ENCODE data around the gene TOMT. TPM values are rescaled to one million over a fixed set of nuclear protein-coding genes. Genes with fewer than 3 reads are reported as not detected.

Gene TOMT
- total RNA-seq, 1 donor, result not detected

- H3K4me3 ChIP-seq (ENCODE audit: low read depth, low read length), result no peak overlapping the region
- DNase-seq (ENCODE audit: low read depth), result no peak
- no peak for TF ChIP-seq CTCF (IDR thresholded peaks at IDR 0.05; ENCODE audit: insufficient read depth, low read length)
These were observed 20.8 kb upstream of the TOMT start for GRCh38 chr11:72084965-72085364.

GRCh38 chr11:72085621-72086351 lies 19.9 kb upstream of the TOMT start:
- H3K4me3 ChIP-seq (ENCODE audit: low read depth, low read length), result no peak overlapping the region
- DNase-seq (ENCODE audit: low read depth), result no peak
- TF ChIP-seq CTCF (IDR thresholded peaks at IDR 0.05; ENCODE audit: insufficient read depth, low read length), result no peak

- no peak for TF ChIP-seq CTCF (IDR thresholded peaks at IDR 0.05; ENCODE audit: insufficient read depth, low read length)
- no peak overlapping the region for H3K4me3 ChIP-seq (ENCODE audit: low read depth, low read length)
- no peak for DNase-seq (ENCODE audit: low read depth)
These were observed 17.5 kb upstream of the TOMT start for GRCh38 chr11:72088076-72088808.

GRCh38 chr11:72091292-72091691 lies 14.4 kb upstream of the TOMT start:
- DNase-seq (ENCODE audit: low read depth), result peak; percentile 70
- H3K4me3 ChIP-seq (ENCODE audit: low read depth, low read length), result no peak overlapping the region
- peak; percentile 86 for TF ChIP-seq CTCF (IDR thresholded peaks at IDR 0.05; ENCODE audit: insufficient read depth, low read length)

GRCh38 chr11:72098741-72099140 lies 7.0 kb upstream of the TOMT start:
- no peak overlapping the region for H3K4me3 ChIP-seq (ENCODE audit: low read depth, low read length)
- DNase-seq (ENCODE audit: low read depth), result no peak
- TF ChIP-seq CTCF (IDR thresholded peaks at IDR 0.05; ENCODE audit: insufficient read depth, low read length), result no peak

GRCh38 chr11:72100009-72100408 lies 5.7 kb upstream of the TOMT start:
- no peak for TF ChIP-seq CTCF (IDR thresholded peaks at IDR 0.05; ENCODE audit: insufficient read depth, low read length)
- H3K4me3 ChIP-seq (ENCODE audit: low read depth, low read length), result no peak overlapping the region
- no peak for DNase-seq (ENCODE audit: low read depth)
